H1 (cell line): ENCODE data around the gene TMEM120B. TPM values are rescaled to one million over a fixed set of nuclear protein-coding genes. Genes with fewer than 3 reads are reported as not detected.

Experiments used
- CTCF ChIA-PET: fragments of 300-600 bp; sonication (Branson Sonifier 250); formaldehyde crosslinking; loops from one replicate; lab custom pipeline; 2021; ENCODE audit not compliant: partially characterized antibody; lab: Charles Lee
- POLR2A ChIA-PET: fragments of 300-600 bp; sonication (Branson Sonifier 250); formaldehyde crosslinking; loops from one replicate; lab custom pipeline; 2021; ENCODE audit warnings: inconsistent platforms; ENCODE audit not compliant: partially characterized antibody; lab: Charles Lee
- DNase-seq, 2 experiments: peaks; one replicate each; pipeline versions ENCODE4 v3.0.0 to v3.0.0-alpha.2; 2010 to 2022; ENCODE audit warnings: low spot score in 2 of 2, low read depth in 1 of 2, mixed read lengths in 1 of 2
- FAIRE-seq: peaks from 2 replicates; lab custom pipeline; 2011; peaks lifted over from hg19 to GRCh38; lab: Jason Lieb, UNC
- H2AFZ ChIP-seq: 2 replicates; pipeline ENCODE4 v1.8.1; 2012; ENCODE audit warnings: low read length, inconsistent platforms
- H2AK5ac ChIP-seq: 2 replicates; pipeline ENCODE4 v1.6.1; 2013; ENCODE audit warnings: low read depth, low read length
- H2BK120ac ChIP-seq: replicated peaks from 2 replicates; pipeline ENCODE3; 2013; ENCODE audit warnings: low read depth, low read length, inconsistent platforms
- H2BK12ac ChIP-seq: 2 replicates; pipeline ENCODE4 v1.6.1; 2013; ENCODE audit warnings: low read depth, low read length
- H2BK15ac ChIP-seq: 2 replicates; pipeline ENCODE4 v1.6.1; 2013; ENCODE audit warnings: low read length
- H2BK20ac ChIP-seq: 2 replicates; pipeline ENCODE4 v1.6.1; 2013; ENCODE audit warnings: low read length
- H2BK5ac ChIP-seq: 2 replicates; pipeline ENCODE4 v1.6.1; 2013; ENCODE audit warnings: low read depth, low read length
- H3K14ac ChIP-seq: 2 replicates; pipeline ENCODE4 v1.6.1; 2013; ENCODE audit warnings: inconsistent platforms; ENCODE audit not compliant: insufficient read length
- H3K18ac ChIP-seq: 2 replicates; pipeline ENCODE4 v1.6.1; 2013; ENCODE audit warnings: low read length; ENCODE audit errors: extremely low read depth
- H3K23ac ChIP-seq: 2 replicates; pipeline ENCODE4 v1.6.1; 2013; ENCODE audit warnings: inconsistent platforms; ENCODE audit not compliant: insufficient read length
- H3K23me2 ChIP-seq: 2 replicates; pipeline ENCODE4 v1.6.1; 2013; ENCODE audit warnings: low read depth, low read length
- H3K27ac ChIP-seq: 2 replicates; pipeline ENCODE4 v1.6.1; 2011; ENCODE audit warnings: low read depth, low read length, inconsistent platforms
- H3K27me3 ChIP-seq, 4 experiments: replicated peaks in 1 of 4; 1 replicate in 1 of 4; 2 replicates in 3 of 4; pipeline versions ENCODE4 v1.6.1 to v1.8.1; 2011 to 2013; ENCODE audit warnings: low read length in 3 of 4, mild to moderate bottlenecking in 3 of 4, inconsistent platforms in 2 of 4, mixed read lengths in 2 of 4, moderate library complexity in 1 of 4; ENCODE audit not compliant: control insufficient read depth in 3 of 4, insufficient read depth in 3 of 4; ENCODE audit errors: extremely low read depth in 1 of 4
- H3K36me3 ChIP-seq, 4 experiments: 2 replicates each; pipeline versions ENCODE4 v1.6.1 to v1.8.1; 2011 to 2013; ENCODE audit warnings: mild to moderate bottlenecking in 4 of 4, low read length in 3 of 4, moderate library complexity in 2 of 4, control low read depth in 1 of 4, inconsistent platforms in 1 of 4; ENCODE audit not compliant: insufficient read depth in 4 of 4, control insufficient read depth in 2 of 4
- H3K4ac ChIP-seq: replicated peaks from 2 replicates; pipeline ENCODE3; 2013; ENCODE audit warnings: low read length, low read depth, mixed read lengths, inconsistent platforms; ENCODE audit not compliant: insufficient read length
- H3K4me1 ChIP-seq, 4 experiments: replicated peaks in 1 of 4; 1 replicate in 1 of 4; 2 replicates in 3 of 4; pipeline versions ENCODE4 v1.6.1 to v1.8.1; 2011 to 2013; ENCODE audit warnings: low read length in 3 of 4, inconsistent platforms in 2 of 4, mixed read lengths in 1 of 4; ENCODE audit not compliant: insufficient read depth in 4 of 4, control insufficient read depth in 3 of 4
- H3K4me2 ChIP-seq, 2 experiments: 2 replicates each; pipeline versions ENCODE4 v1.6.1 to v1.8.1; 2011 to 2013; ENCODE audit warnings: low read depth in 2 of 2, low read length in 2 of 2, control low read depth in 1 of 2, inconsistent platforms in 1 of 2, mild to moderate bottlenecking in 1 of 2; ENCODE audit not compliant: insufficient read depth in 1 of 2
- H3K4me3 ChIP-seq, 4 experiments: fragments of 200-600, 300-600 bp in 1 of 4; sonication (generic), shearing (Covaris generic), sonication (Bioruptor Twin) in 1 of 4; 2 replicates each; pipeline versions ENCODE4 v1.5.1 to v1.8.1; 2011 to 2016; ENCODE audit warnings: low read length in 4 of 4, low read depth in 3 of 4, control low read depth in 2 of 4, inconsistent platforms in 2 of 4, mild to moderate bottlenecking in 2 of 4, mixed read lengths in 1 of 4, moderate library complexity in 1 of 4; ENCODE audit not compliant: insufficient read depth in 2 of 4; ENCODE audit errors: extremely low read depth in 1 of 4
- H3K56ac ChIP-seq: replicated peaks from 2 replicates; pipeline ENCODE3; 2013; ENCODE audit warnings: low read depth, mild to moderate bottlenecking, mixed read lengths, low read length, inconsistent platforms; ENCODE audit not compliant: insufficient read length
- H3K79me1 ChIP-seq: 2 replicates; pipeline ENCODE4 v1.6.1; 2013; ENCODE audit warnings: low read depth, low read length, control low read depth
- H3K79me2 ChIP-seq, 2 experiments: 2 replicates each; pipeline versions ENCODE4 v1.6.1 to v1.8.1; 2012 to 2013; ENCODE audit warnings: low read length in 2 of 2, mild to moderate bottlenecking in 2 of 2, inconsistent platforms in 1 of 2; ENCODE audit not compliant: insufficient read depth in 2 of 2, control insufficient read depth in 1 of 2
- H3K9ac ChIP-seq, 4 experiments: replicated peaks in 1 of 4; 1 replicate in 1 of 4; 2 replicates in 3 of 4; pipeline versions ENCODE4 v1.6.1 to v1.8.1; 2011 to 2013; ENCODE audit warnings: low read depth in 3 of 4, low read length in 3 of 4, control low read depth in 2 of 4, mild to moderate bottlenecking in 2 of 4, moderate library complexity in 2 of 4, inconsistent platforms in 1 of 4; ENCODE audit errors: extremely low read depth in 1 of 4
- H3K9me3 ChIP-seq, 2 experiments: 2 replicates each; pipeline versions ENCODE4 v1.6.1 to v1.8.1; 2012 to 2013; ENCODE audit warnings: mild to moderate bottlenecking in 2 of 2, moderate library complexity in 2 of 2, control low read depth in 1 of 2, inconsistent platforms in 1 of 2, low read depth in 1 of 2, low read length in 1 of 2, mixed read lengths in 1 of 2; ENCODE audit not compliant: insufficient read depth in 2 of 2
- H4K20me1 ChIP-seq, 2 experiments: replicated peaks in 1 of 2; 2 replicates each; pipeline versions ENCODE3 to v1.8.1; 2011 to 2013; ENCODE audit warnings: inconsistent platforms in 2 of 2, low read length in 2 of 2, mild to moderate bottlenecking in 1 of 2; ENCODE audit not compliant: insufficient read depth in 2 of 2, control insufficient read depth in 1 of 2
- H4K5ac ChIP-seq: 2 replicates; pipeline ENCODE4 v1.6.1; 2013; ENCODE audit warnings: low read length, low read depth, mixed read lengths, inconsistent platforms; ENCODE audit not compliant: insufficient read length
- H4K8ac ChIP-seq: 2 replicates; pipeline ENCODE4 v1.8.0; 2013; ENCODE audit warnings: mild to moderate bottlenecking, moderate library complexity, low read length, inconsistent platforms; ENCODE audit not compliant: insufficient read depth; ENCODE audit errors: extremely low read depth
- H4K91ac ChIP-seq: replicated peaks from 2 replicates; pipeline ENCODE3; 2013; ENCODE audit warnings: low read length, mixed read lengths, inconsistent platforms; ENCODE audit not compliant: insufficient read length
- CBX5 ChIP-seq: fragments of 300-800, 300-1000 bp; sonication (generic); IDR thresholded peaks from 2 replicates; pipeline ENCODE4 v1.7.1; 2016; ENCODE audit warnings: antibody characterized with exemption, low read length, low read depth
- JUND ChIP-seq: IDR thresholded peaks from 2 replicates; pipeline ENCODE4 v1.6.1; 2011; ENCODE audit warnings: mild to moderate bottlenecking, improper control_type of control experiment, low read length
- RBBP5 ChIP-seq: IDR thresholded peaks from 2 replicates; pipeline ENCODE4 v1.7.1; 2012; ENCODE audit warnings: low read depth, mild to moderate bottlenecking, inconsistent platforms, low read length, moderate library complexity, borderline replicate concordance
- SIX5 ChIP-seq: IDR thresholded peaks from 2 replicates; pipeline ENCODE4 v1.6.1; 2011; ENCODE audit warnings: mild to moderate bottlenecking, low read depth, low read length
- TAF1 ChIP-seq: IDR thresholded peaks from 2 replicates; pipeline ENCODE4 v1.6.1; 2011; ENCODE audit warnings: mild to moderate bottlenecking, low read depth, low read length
- TEAD4 ChIP-seq: IDR thresholded peaks from 2 replicates; pipeline ENCODE4 v1.6.1; 2012; ENCODE audit warnings: low read depth, low read length, inconsistent platforms, mixed read lengths
- ZNF274 ChIP-seq: IDR thresholded peaks from 2 replicates; pipeline ENCODE4 v1.7.0; 2012; ENCODE audit warnings: low read length, borderline replicate concordance; ENCODE audit errors: extremely low read depth
- WGBS, 2 experiments: shearing (Covaris generic) in 1 of 2; methylation state at CpG; one replicate each; pipeline versions ENCODE4 v1.1.6 to v1.1.7; 2013 to 2015; ENCODE audit warnings: low lambda C conversion rate in 2 of 2, mixed read lengths in 2 of 2, inconsistent platforms in 1 of 2, low coverage in 1 of 2, missing lambda C conversion rate in 1 of 2; ENCODE audit not compliant: insufficient replicate concordance in 2 of 2, insufficient coverage in 1 of 2, insufficient read length in 1 of 2; ENCODE audit errors: extremely low coverage in 1 of 2, missing lambda C conversion rate in 1 of 2; 5-methylcytosine and 5-hydroxymethylcytosine counted together
- polyA plus RNA-seq, 7 experiments: library from polyadenylated mRNA; depleted of rRNA in 3 of 7; stranded (reverse) in 5 of 7; unstranded in 2 of 7; fragments of >200 nt in 5 of 7; fragments of 200-250 nt in 2 of 7; gene quantifications; 1 replicate in 5 of 7; 2 replicates in 1 of 7; 4 replicates in 1 of 7; pipeline versions ENCODE4 v1.2.1 to v1.2.3, GENCODE V29; 2011 to 2013; ENCODE audit warnings: missing spikeins in 2 of 7, mixed read lengths in 2 of 7
- total RNA-seq: library from RNA; stranded (reverse); fragmentation: NEBNext Ultra II Directional; extraction: Animal tissue kit (Norgen Biotek cat#: 25700); gene quantifications from 2 replicates; pipeline ENCODE4 v1.2.1, GENCODE V29; 2021

Gene TMEM120B
- total and polyA plus RNA-seq, 2 of the 8 experiments (the other 6 are each of a cell fraction or from before 2014, with no cell fraction given), result 22.0 to 29.1 TPM

GRCh38 chr12:121820056-121820455 lies 107.5 kb downstream of the TMEM120B start:
- Histone ChIP-seq H4K5ac (no peak overlapping the region), H3K9me3 (no peaks in the 10 kb centered on the region), H3K4me3 (no peak overlapping the region), H3K27ac (no peak overlapping the region), H2BK12ac (no peak overlapping the region), H3K4me2 (no peak overlapping the region), H2BK120ac (no peak overlapping the region), H3K23ac (no peak overlapping the region), H2BK5ac (no peak overlapping the region), H2BK15ac (no peak overlapping the region), H3K9ac (no peak overlapping the region), H4K91ac (no peak overlapping the region), H4K20me1 (peaks cover 0 to 11% of the 10 kb centered on the region in 2 experiments), H4K8ac (no peak overlapping the region; the same call in 1 of the 2 replicates), H3K14ac (no peak overlapping the region), H3K56ac (no peak overlapping the region), H3K23me2 (no peaks in the 10 kb centered on the region), H2AK5ac (no peak overlapping the region), H3K79me1 (no peaks in the 10 kb centered on the region), H2AFZ (no peak overlapping the region), H3K79me2 (no peaks in the 10 kb centered on the region), H3K18ac (no peak overlapping the region), H3K4ac (no peak overlapping the region), H3K27me3 (no peaks in the 10 kb centered on the region), H2BK20ac (no peak overlapping the region), H3K36me3 (peaks cover 7 to 43% (median 27%) of the 10 kb centered on the region in 4 experiments), H3K4me1 (no peaks in the 10 kb centered on the region)
- TF ChIP-seq SIX5 (no peak), TEAD4 (no peak), ZNF274 (no peak), CBX5 (no peak), JUND (no peak), RBBP5 (no peak), TAF1 (no peak)
- DNase-seq, result no peak
- FAIRE-seq, result no peak
- 88% methylated on average over 7 of the region's 7 CpGs; no CpG with 5 or more reads in 1 of the 2 experiments for WGBS, 2 experiments
- ChIA-PET CTCF (interaction anchor here (1.6 to 14.5 kb wide), 2 partner anchors 18 to 26 kb away, joined by 3 to 163 read pairs; partner anchors contain the start of gene RHOF), POLR2A (interaction anchor here (0.9 to 2.7 kb wide), 2 partner anchors 14 to 17 kb away, joined by 3 to 10 read pairs; no protein-coding TSS in a partner anchor)
